Heart left ventricle (tissue), 16 donors: ENCODE results near the gene GPRIN1. TPM values are rescaled to one million over a fixed set of nuclear protein-coding genes. Genes with fewer than 3 reads are reported as not detected.

ENCODE experiments used
- ATAC-seq, 4 donors: fragments of 200-7000 bp; cut with Tn5 transposase; one replicate each; pipeline ENCODE4 v1.9.1; 2020 to 2022; ENCODE audit warnings: moderate library complexity in 4 of 4, mild to moderate bottlenecking in 3 of 4, moderate number of reproducible peaks in 1 of 4
- DNase-seq, 5 donors: peaks; one replicate each; pipeline ENCODE4 v3.0.0-alpha.2; 2020
- H3K27ac ChIP-seq, 12 donors: fragments of 200-600 bp; sonication (generic) in 4 of 12; one replicate each; pipeline versions ENCODE4 v1.5.0 to v1.8.0; 2016 to 2022; ENCODE audit warnings: mild to moderate bottlenecking in 2 of 12
- H3K27me3 ChIP-seq, 9 donors: fragments of 200-600 bp; sonication (generic) in 2 of 9; one replicate each; pipeline versions ENCODE4 v1.5.1 to v1.8.0; 2016 to 2022; ENCODE audit warnings: mild to moderate bottlenecking in 3 of 9
- H3K36me3 ChIP-seq, 9 donors: fragments of 200-600 bp; sonication (generic) in 2 of 9; one replicate each; pipeline versions ENCODE4 v1.5.0 to v1.8.0; 2018 to 2022; ENCODE audit warnings: mild to moderate bottlenecking in 2 of 9
- H3K4me1 ChIP-seq, 12 donors: fragments of 200-600 bp; sonication (generic) in 4 of 12; one replicate each; pipeline versions ENCODE4 v1.5.0 to v1.8.0; 2016 to 2022; ENCODE audit warnings: mild to moderate bottlenecking in 3 of 12
- H3K4me3 ChIP-seq, 12 donors: fragments of 200-600 bp; sonication (generic) in 4 of 12; one replicate each; pipeline versions ENCODE4 v1.5.0 to v1.8.0; 2017 to 2022; ENCODE audit warnings: mild to moderate bottlenecking in 9 of 12, moderate library complexity in 4 of 12
- H3K9me3 ChIP-seq, 12 donors: fragments of 200-600 bp; sonication (generic) in 4 of 12; one replicate each; pipeline versions ENCODE4 v1.5.0 to v1.8.0; 2016 to 2022; ENCODE audit warnings: mild to moderate bottlenecking in 1 of 12
- CTCF ChIP-seq, 12 donors: fragments of 200-600 bp; sonication (generic) in 4 of 12; IDR thresholded peaks; one replicate each; pipeline versions ENCODE4 v1.5.0 to v1.8.0; 2018 to 2022; ENCODE audit warnings: antibody characterized with exemption in 12 of 12, mild to moderate bottlenecking in 5 of 12
- POLR2A ChIP-seq, 2 donors: fragments of 450-650 bp; IDR thresholded peaks; one replicate each; pipeline ENCODE4 v1.6.1; 2017; ENCODE audit warnings: antibody characterized with exemption in 2 of 2, mild to moderate bottlenecking in 2 of 2, moderate library complexity in 2 of 2
- WGBS, 4 donors: extraction: QIAGEN DNeasy Blood & Tissue Kit in 2 of 4; methylation state at CpG; one replicate each; pipeline versions ENCODE4 v1.1.5 to v1.1.7; 2013 to 2018; 5-methylcytosine and 5-hydroxymethylcytosine counted together
- intact Hi-C, 10 donors: fragments of 100-400 bp; cut with DNase I; formaldehyde crosslinking; loops; one replicate each; pipeline versions ENCODE4 v1.11.1 to v1.14.2; 2022
- polyA plus RNA-seq, 2 donors: library from polyadenylated mRNA; stranded (reverse); fragments of 200-250 nt; gene quantifications; one replicate each; pipeline ENCODE4 v1.2.3, GENCODE V29; 2013
- total RNA-seq, 9 donors: library from RNA; depleted of rRNA in 2 of 9; stranded (reverse); fragments of >200 nt in 2 of 9; fragmentation: NEBNext Ultra II Directional in 3 of 9; extraction: Animal tissue kit (Norgen Biotek cat#: 25700) in 3 of 9; gene quantifications; one replicate each; pipeline versions ENCODE4 v1.1.0 to v1.2.4, GENCODE V29; 2016 to 2023
- donor health status: ischemic (EF 13 %, LVEDD 7.1; RV severe dilation, severe dysfunction).
- donor health status: healthy with polysubstance abuse.
- donor health status: DM: no; HTN: yes; CAD: no.
- donor health status: DM: no; HTN: no; CAD: no.
- donor health status: ischemic (EF 25% LVEDD 6.9; RV normal size, moderate dysfunction).
- donor health status: ischemic (EF 25% LVEDD 5.7; RV mildly dilated, moderate dysfunction).
- donor health status: healthy.
- donor health status: DM: yes; HTN: yes; CAD: no.
- donor health status: ischemic (EF 35%, LVEDD 5.7; RV mildly dilated, moderate dysfunction).
- donor health status: nonischemic (EF 11% LVEDD 7.7; RV severe dilation, severe dysfunction).
- donor health status: DM: yes; HTN: yes; CAD: no.
- donor health status: PGD.
- donor health status: ischemic (EF 29% LVEDD 5.4; RV normal size, mild dysfunction).
- donor health status: nonischemic (EF 23%, LVEDD 6.1; RV moderate dilation, normal function).

Gene GPRIN1
- total and polyA plus RNA-seq, 11 donors, result 0.15 to 1.9 (median 0.36) TPM

DNA sequence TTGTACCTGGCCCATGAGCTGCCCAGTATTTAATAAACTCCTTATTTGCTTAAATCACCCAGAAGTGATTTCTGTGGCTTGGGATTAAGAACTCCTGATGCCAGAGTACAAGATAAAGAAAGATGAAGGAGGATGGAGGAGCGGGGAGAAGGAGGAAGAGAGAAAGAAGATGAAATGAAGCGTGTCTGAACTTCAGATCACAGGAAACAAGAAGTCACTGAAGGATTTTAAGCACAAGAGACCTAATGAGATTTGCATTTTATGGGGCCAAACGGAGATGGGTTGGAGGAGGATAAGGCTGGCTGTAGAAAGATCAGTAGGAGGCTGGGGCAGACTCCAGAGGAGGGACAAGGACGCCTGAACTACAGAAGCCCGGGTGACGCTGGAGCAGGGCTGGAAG lies 23.6 kb upstream of the GPRIN1 start:
- TF ChIP-seq CTCF (IDR thresholded peaks at IDR 0.05), result no peak
- no peak for TF ChIP-seq POLR2A (IDR thresholded peaks at IDR 0.05)
- H3K9me3 ChIP-seq, result no peaks in the 10 kb centered on the region
- no peak for ATAC-seq
- no peak overlapping the region for H3K4me3 ChIP-seq
- 22 to 27% (median 25%) methylated on average over 6 of the region's 6 CpGs for WGBS, 4 donors
- intact Hi-C loops, result no loop called here
- H3K4me1 ChIP-seq, result peaks cover 0 to 18% (median 10%) of the 10 kb centered on the region in 12 donors
- H3K27ac ChIP-seq, result no peak overlapping the region
- H3K27me3 ChIP-seq, result peaks cover 22 to 68% (median 34%) of the 10 kb centered on the region in 9 donors
- H3K36me3 ChIP-seq, result no peaks in the 10 kb centered on the region
- no peak for DNase-seq

DNA sequence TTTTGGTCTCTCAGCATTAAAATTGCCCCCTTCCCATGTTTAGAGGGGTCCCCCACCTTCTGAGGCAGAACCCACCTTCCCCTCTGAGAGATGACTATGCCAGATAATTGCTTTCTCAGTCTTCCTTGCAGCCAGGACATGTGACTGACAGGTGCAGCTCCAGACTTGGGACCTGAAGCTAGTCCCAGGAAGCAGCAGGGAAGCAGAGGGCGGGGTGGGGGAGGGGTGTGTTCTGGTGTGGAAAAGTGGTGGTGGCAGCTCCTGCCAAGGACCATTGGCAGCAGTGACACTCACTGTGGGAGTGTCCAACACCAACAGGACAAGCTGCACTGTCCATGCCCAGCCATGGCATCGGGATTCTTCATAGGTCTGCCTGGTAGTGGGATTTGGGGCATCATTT lies 22.8 kb upstream of the GPRIN1 start:
- Histone ChIP-seq H3K27ac (no peak overlapping the region), H3K36me3 (no peaks in the 10 kb centered on the region), H3K27me3 (peaks cover 26 to 77% (median 42%) of the 10 kb centered on the region in 9 donors), H3K9me3 (no peaks in the 10 kb centered on the region), H3K4me3 (no peak overlapping the region), H3K4me1 (peaks cover 0 to 18% (median 10%) of the 10 kb centered on the region in 12 donors)
- TF ChIP-seq CTCF (IDR thresholded peaks at IDR 0.05) (no peak), POLR2A (IDR thresholded peaks at IDR 0.05) (no peak)
- intact Hi-C loops, result no loop called here
- ATAC-seq, result peak in 3 of 4 donors; percentile 19 to 52 (median 39)
- no peak for DNase-seq
- 74 to 94% (median 78%) methylated on average over 2 of the region's 2 CpGs for WGBS, 4 donors

- Histone ChIP-seq H3K4me3 (no peak overlapping the region), H3K27me3 (peaks cover 26 to 82% (median 54%) of the 10 kb centered on the region in 9 donors), H3K36me3 (no peaks in the 10 kb centered on the region), H3K9me3 (no peaks in the 10 kb centered on the region), H3K4me1 (peaks cover 0 to 18% (median 10%) of the 10 kb centered on the region in 12 donors), H3K27ac (no peak overlapping the region)
- DNase-seq (no peak), ATAC-seq (no peak)
- intact Hi-C loops, result no loop called here
- TF ChIP-seq CTCF (IDR thresholded peaks at IDR 0.05) (no peak), POLR2A (IDR thresholded peaks at IDR 0.05) (no peak)
- WGBS, 4 donors, result 77 to 83% (median 78%) methylated on average over 7 of the region's 7 CpGs
Measured at GRCh38 chr5:176631383-176632200, 21.6 kb upstream of the GPRIN1 start.

DNA sequence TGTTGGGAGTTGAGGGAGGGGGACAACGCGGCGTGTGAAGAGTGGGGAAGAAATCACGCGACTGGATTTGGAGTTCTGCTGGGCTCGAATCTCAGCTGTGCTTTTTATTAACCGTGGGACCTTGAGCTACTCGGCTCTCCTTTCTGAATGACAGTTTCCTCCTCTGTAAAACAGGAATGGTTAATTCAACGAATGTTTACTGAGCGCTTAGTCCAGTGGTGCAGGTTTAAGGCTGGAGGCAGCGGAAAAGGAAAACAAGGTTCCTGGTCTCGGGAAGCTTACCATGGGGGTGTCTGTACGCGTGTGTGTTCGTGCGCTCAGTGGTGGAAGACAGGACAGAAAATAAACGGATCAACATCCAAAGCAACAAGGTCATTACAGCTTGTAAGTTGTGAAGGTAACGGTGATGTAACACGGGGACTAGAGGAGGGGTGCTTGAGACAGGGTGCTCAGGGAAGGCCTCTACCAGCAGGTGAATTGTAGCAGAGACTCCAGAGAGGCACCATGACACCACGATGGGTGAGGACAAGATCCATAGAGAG lies 20.8 kb upstream of the GPRIN1 start:
- Histone ChIP-seq H3K27me3 (peaks cover 26 to 90% (median 57%) of the 10 kb centered on the region in 9 donors), H3K36me3 (no peaks in the 10 kb centered on the region), H3K27ac (no peak overlapping the region), H3K9me3 (no peaks in the 10 kb centered on the region), H3K4me1 (peaks cover 0 to 18% (median 10%) of the 10 kb centered on the region in 12 donors), H3K4me3 (peak overlapping the region in 11 of 12 donors; percentile 24 to 51 (median 41))
- ATAC-seq (peak in 1 of 4 donors; percentile 20), DNase-seq (no peak)
- 7 to 10% (median 8%) methylated on average over 20 of the region's 20 CpGs for WGBS, 4 donors
- intact Hi-C loops, result no loop called here
- no peak for TF ChIP-seq POLR2A (IDR thresholded peaks at IDR 0.05)
- TF ChIP-seq CTCF (IDR thresholded peaks at IDR 0.05), result no peak
